HFFc6 (cell line): ENCODE results near the gene GABRG3. TPM values are rescaled to one million over a fixed set of nuclear protein-coding genes. Genes with fewer than 3 reads are reported as not detected.

ENCODE experiments used
- DNase-seq: peaks from one replicate; pipeline ENCODE4 v3.0.0-alpha.2; 2018
- H3K27ac Mint-ChIP-seq: 2 replicates; pipeline ENCODE4 v1.8.0; 2020; ENCODE audit warnings: mild to moderate bottlenecking, mixed read lengths
- H3K27me3 Mint-ChIP-seq: 2 replicates; pipeline ENCODE4 v1.8.0; 2021; ENCODE audit warnings: mild to moderate bottlenecking, moderate library complexity, mixed read lengths; ENCODE audit not compliant: insufficient read depth
- H3K36me3 Mint-ChIP-seq: 2 replicates; pipeline ENCODE4 v1.8.0; 2021; ENCODE audit warnings: low read depth, mixed read lengths
- H3K4me1 Mint-ChIP-seq: 2 replicates; pipeline ENCODE4 v1.8.0; 2020; ENCODE audit warnings: low read depth, mixed read lengths
- H3K4me3 Mint-ChIP-seq: 2 replicates; pipeline ENCODE4 v1.8.0; 2020; ENCODE audit warnings: mild to moderate bottlenecking, moderate library complexity, mixed read lengths
- H3K9me3 Mint-ChIP-seq: 2 replicates; pipeline ENCODE4 v1.8.0; 2020; ENCODE audit warnings: mild to moderate bottlenecking, mixed read lengths
- CTCF ChIP-seq: fragments of 200-600 bp; sonication (generic); IDR thresholded peaks from 2 replicates; pipeline ENCODE4 v1.5.0; 2021; ENCODE audit warnings: antibody characterized with exemption, mild to moderate bottlenecking
- total RNA-seq, 6 experiments: library from RNA; stranded (reverse); fragmentation: NEBNext Ultra II Directional; extraction: Animal tissue kit (Norgen Biotek cat#: 25700); gene quantifications; 2 replicates in 1 of 6; 3 replicates in 5 of 6; pipeline ENCODE4 v1.2.3, GENCODE V29; 2021

GABRG3 gene
- total RNA-seq, 6 experiments from 2014 or later: not detected

GRCh38 chr15:27589260-27589659 is 618.3 kb downstream of the GABRG3 start:
- no peaks in the 10 kb centered on the region for H3K36me3 Mint-ChIP-seq
- DNase-seq: no peak
- no peaks in the 10 kb centered on the region; the same call in 1 of the 2 replicates for H3K27me3 Mint-ChIP-seq
- H3K9me3 Mint-ChIP-seq: peaks cover 38% of the 10 kb centered on the region; the same call in 1 of the 2 replicates
- H3K4me3 Mint-ChIP-seq: no peak overlapping the region; the same call in 1 of the 2 replicates
- no peak for TF ChIP-seq CTCF
- H3K27ac Mint-ChIP-seq: no peak overlapping the region
- H3K4me1 Mint-ChIP-seq: no peaks in the 10 kb centered on the region; the same call in 1 of the 2 replicates

GRCh38 chr15:27589782-27590181 is 618.8 kb downstream of the GABRG3 start:
- peaks cover 38% of the 10 kb centered on the region; the same call in 1 of the 2 replicates for H3K9me3 Mint-ChIP-seq
- no peak overlapping the region; the same call in 1 of the 2 replicates for H3K4me3 Mint-ChIP-seq
- TF ChIP-seq CTCF: no peak
- no peaks in the 10 kb centered on the region; the same call in 1 of the 2 replicates for H3K4me1 Mint-ChIP-seq
- H3K27ac Mint-ChIP-seq: no peak overlapping the region
- DNase-seq: no peak
- H3K27me3 Mint-ChIP-seq: no peaks in the 10 kb centered on the region; the same call in 1 of the 2 replicates
- no peaks in the 10 kb centered on the region for H3K36me3 Mint-ChIP-seq

Other genes starting within 250 kb of the GABRG3 start
- gene GABRB3, start 198.1 kb upstream of the GABRG3 start, total RNA-seq: 1 to 10 TPM in 3 of 6 experiments, under 1 TPM in 3; 0.46 to 5.2 (median 0.92) TPM
- 1 to 10 TPM; 2.0 to 4.9 (median 3.2) TPM for gene GABRA5, start 104.1 kb upstream of the GABRG3 start, total RNA-seq